Ovary (tissue), 9 donors: ENCODE data around the gene FKBP10. TPM values are rescaled to one million over a fixed set of nuclear protein-coding genes. Genes with fewer than 3 reads are reported as not detected.

Experiments used
- DNase-seq, 5 donors: peaks; one replicate each; pipeline ENCODE4 v3.0.0-alpha.2; 2019 to 2020
- H3K27ac ChIP-seq, 2 donors: fragments of 200-600 bp; one replicate each; pipeline versions ENCODE4 v1.5.1 to v1.8.0; 2019 to 2022
- H3K27me3 ChIP-seq: fragments of 200-600 bp; one replicate; pipeline ENCODE4 v1.8.0; 2022
- H3K36me3 ChIP-seq: fragments of 200-600 bp; sonication (generic); one replicate; pipeline ENCODE4 v1.5.1; 2019
- H3K4me1 ChIP-seq: one replicate; pipeline ENCODE4 v1.8.1; 2013; ENCODE audit warnings: mild to moderate bottlenecking, moderate library complexity; ENCODE audit not compliant: insufficient read depth
- H3K4me3 ChIP-seq: fragments of 200-600 bp; sonication (generic); one replicate; pipeline ENCODE4 v1.5.1; 2017
- H3K9me3 ChIP-seq, 2 donors: fragments of 200-600 bp in 1 of 2; sonication (generic) in 1 of 2; one replicate each; pipeline versions ENCODE4 v1.5.1 to v1.8.1; 2013 to 2019; ENCODE audit warnings: mild to moderate bottlenecking in 1 of 2, moderate library complexity in 1 of 2
- EP300 ChIP-seq: sonication (generic); formaldehyde crosslinking; IDR thresholded peaks from one replicate; pipeline ENCODE4 v1.6.1; 2017; ENCODE audit warnings: antibody characterized with exemption
- POLR2A ChIP-seq: fragments of 450-650 bp; IDR thresholded peaks from one replicate; pipeline ENCODE4 v1.6.1; 2017; ENCODE audit warnings: antibody characterized with exemption, mild to moderate bottlenecking, moderate library complexity
- WGBS, 3 donors: extraction: QIAGEN DNeasy Blood & Tissue Kit in 1 of 3; methylation state at CpG; one replicate each; pipeline versions ENCODE4 v1.1.5 to v1.1.7; 2013 to 2017; 5-methylcytosine and 5-hydroxymethylcytosine counted together
- intact Hi-C, 4 donors: fragments of 100-400 bp; cut with DNase I; formaldehyde crosslinking; loops; one replicate each; pipeline versions ENCODE4 v1.11.0 to v1.15.1; 2022 to 2023
- polyA plus RNA-seq, 2 donors: library from polyadenylated mRNA; stranded (reverse); fragments of 200-250 nt in 1 of 2; fragments of 350-450 nt in 1 of 2; fragmentation: Illumina TruSeq in 1 of 2; extraction: RNeasy Lipid Tissue Mini Kit (QIAGEN cat#74804) in 1 of 2; gene quantifications; one replicate each; pipeline ENCODE4 v1.2.3, GENCODE V29; 2013 to 2014
- total RNA-seq, 7 donors: library from RNA; depleted of rRNA in 2 of 7; stranded (reverse); fragments of >200 nt in 2 of 7; fragmentation: NEBNext Ultra II Directional in 3 of 7; extraction: Animal tissue kit (Norgen Biotek cat#: 25700) in 3 of 7; gene quantifications; one replicate each; pipeline versions ENCODE4 v1.1.0 to v1.2.4, GENCODE V29; 2016 to 2023
- TF ChIP-seq, protein P1 (sequence below), 3 donors: fragments of 450-650 bp in 2 of 3; fragments of 200-600 bp in 1 of 3; IDR thresholded peaks; one replicate each; pipeline versions ENCODE4 v1.5.1 to v1.8.0; 2016 to 2022; ENCODE audit warnings: antibody characterized with exemption in 3 of 3, mild to moderate bottlenecking in 1 of 3
- donor health status: DM: no; HTN: no; CAD: no; lungs with moderate emphysema.
- donor health status: DM: no; HTN: no; CAD: no.
- donor health status: Bipolar disorder and iron deficiency.
- donor health status: DM: yes; HTN: yes; CAD: no.
- donor health status: DM: no; HTN: no; CAD: no.
- donor health status: DM: yes; HTN: yes; CAD: no.

FKBP10 gene
- total and polyA plus RNA-seq, 9 donors, result 37.1 to 106 (median 80.0) TPM

GRCh38 chr17:41816637-41817320 lies 4.0 kb downstream of the FKBP10 start:
- no peak for TF ChIP-seq EP300
- TF ChIP-seq POLR2A, result no peak
- TF ChIP-seq, protein P1, sequence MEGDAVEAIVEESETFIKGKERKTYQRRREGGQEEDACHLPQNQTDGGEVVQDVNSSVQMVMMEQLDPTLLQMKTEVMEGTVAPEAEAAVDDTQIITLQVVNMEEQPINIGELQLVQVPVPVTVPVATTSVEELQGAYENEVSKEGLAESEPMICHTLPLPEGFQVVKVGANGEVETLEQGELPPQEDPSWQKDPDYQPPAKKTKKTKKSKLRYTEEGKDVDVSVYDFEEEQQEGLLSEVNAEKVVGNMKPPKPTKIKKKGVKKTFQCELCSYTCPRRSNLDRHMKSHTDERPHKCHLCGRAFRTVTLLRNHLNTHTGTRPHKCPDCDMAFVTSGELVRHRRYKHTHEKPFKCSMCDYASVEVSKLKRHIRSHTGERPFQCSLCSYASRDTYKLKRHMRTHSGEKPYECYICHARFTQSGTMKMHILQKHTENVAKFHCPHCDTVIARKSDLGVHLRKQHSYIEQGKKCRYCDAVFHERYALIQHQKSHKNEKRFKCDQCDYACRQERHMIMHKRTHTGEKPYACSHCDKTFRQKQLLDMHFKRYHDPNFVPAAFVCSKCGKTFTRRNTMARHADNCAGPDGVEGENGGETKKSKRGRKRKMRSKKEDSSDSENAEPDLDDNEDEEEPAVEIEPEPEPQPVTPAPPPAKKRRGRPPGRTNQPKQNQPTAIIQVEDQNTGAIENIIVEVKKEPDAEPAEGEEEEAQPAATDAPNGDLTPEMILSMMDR (IDR thresholded peaks at IDR 0.05), result no peak
- Histone ChIP-seq H3K36me3 (no peaks in the 10 kb centered on the region), H3K27me3 (no peaks in the 10 kb centered on the region), H3K27ac (no peak overlapping the region), H3K4me1 (no peaks in the 10 kb centered on the region), H3K9me3 (no peaks in the 10 kb centered on the region), H3K4me3 (no peak overlapping the region)
- no peak for DNase-seq
- 90 to 94% (median 92%) methylated on average over 23 of the region's 23 CpGs for WGBS, 3 donors
- intact Hi-C loops, result no loop called here

GRCh38 chr17:41818024-41818423 lies 5.2 kb downstream of the FKBP10 start:
- no peak for DNase-seq
- no peaks in the 10 kb centered on the region for H3K4me1 ChIP-seq
- H3K9me3 ChIP-seq, result no peaks in the 10 kb centered on the region
- WGBS, 3 donors, result 94 to 95% (median 95%) methylated on average over 20 of the region's 20 CpGs
- intact Hi-C loops, result no loop called here
- H3K27me3 ChIP-seq, result no peaks in the 10 kb centered on the region
- H3K27ac ChIP-seq, result no peak overlapping the region
- TF ChIP-seq, protein P1 (IDR thresholded peaks at IDR 0.05), result no peak
- H3K4me3 ChIP-seq, result no peak overlapping the region
- no peaks in the 10 kb centered on the region for H3K36me3 ChIP-seq

DNA sequence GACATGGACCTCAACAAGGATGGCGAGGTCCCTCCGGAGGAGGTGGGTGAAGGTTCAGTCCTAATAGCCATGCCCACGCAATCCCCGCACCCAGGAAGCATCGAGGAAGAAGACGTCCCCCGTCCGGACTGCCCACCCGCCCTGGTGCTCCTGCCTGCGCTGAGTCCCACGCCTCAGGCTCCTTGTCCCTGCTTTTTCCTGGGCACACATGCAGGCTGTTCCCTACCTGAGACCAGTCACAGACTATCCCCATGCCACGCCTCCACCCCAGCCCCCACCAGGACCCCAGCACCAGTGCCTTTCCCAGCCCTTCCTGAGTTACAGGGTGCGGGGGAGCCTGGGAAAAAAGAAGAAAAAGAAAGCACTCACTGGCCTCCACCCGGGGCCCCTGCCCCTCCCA lies 9.0 kb downstream of the FKBP10 start:
- intact Hi-C loops, result no loop called here
- WGBS, 3 donors, result 81 to 84% (median 82%) methylated on average over 14 of the region's 14 CpGs
- TF ChIP-seq EP300, result no peak
- TF ChIP-seq, protein P1 (IDR thresholded peaks at IDR 0.05), result no peak
- TF ChIP-seq POLR2A, result no peak

DNA sequence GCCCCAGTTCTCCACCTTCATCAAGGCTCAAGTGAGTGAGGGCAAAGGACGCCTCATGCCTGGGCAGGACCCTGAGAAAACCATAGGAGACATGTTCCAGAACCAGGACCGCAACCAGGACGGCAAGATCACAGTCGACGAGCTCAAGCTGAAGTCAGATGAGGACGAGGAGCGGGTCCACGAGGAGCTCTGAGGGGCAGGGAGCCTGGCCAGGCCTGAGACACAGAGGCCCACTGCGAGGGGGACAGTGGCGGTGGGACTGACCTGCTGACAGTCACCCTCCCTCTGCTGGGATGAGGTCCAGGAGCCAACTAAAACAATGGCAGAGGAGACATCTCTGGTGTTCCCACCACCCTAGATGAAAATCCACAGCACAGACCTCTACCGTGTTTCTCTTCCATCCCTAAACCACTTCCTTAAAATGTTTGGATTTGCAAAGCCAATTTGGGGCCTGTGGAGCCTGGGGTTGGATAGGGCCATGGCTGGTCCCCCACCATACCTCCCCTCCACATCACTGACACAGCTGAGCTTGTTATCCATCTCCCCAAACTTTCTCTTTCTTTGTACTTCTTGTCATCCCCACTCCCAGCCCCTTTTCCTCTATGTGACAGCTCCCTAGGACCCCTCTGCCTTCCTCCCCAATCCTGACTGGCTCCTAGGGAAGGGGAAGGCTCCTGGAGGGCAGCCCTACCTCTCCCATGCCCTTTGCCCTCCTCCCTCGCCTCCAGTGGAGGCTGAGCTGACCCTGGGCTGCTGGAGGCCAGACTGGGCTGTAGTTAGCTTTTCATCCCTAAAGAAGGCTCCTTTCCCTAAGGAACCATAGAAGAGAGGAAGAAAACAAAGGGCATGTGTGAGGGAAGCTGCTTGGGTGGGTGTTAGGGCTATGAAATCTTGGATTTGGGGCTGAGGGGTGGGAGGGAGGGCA lies 9.7 kb downstream of the FKBP10 start:
- TF ChIP-seq, protein P1 (IDR thresholded peaks at IDR 0.05), result no peak
- TF ChIP-seq EP300 (no peak), POLR2A (no peak)
- Histone ChIP-seq H3K27ac (no peak overlapping the region), H3K4me3 (no peak overlapping the region), H3K27me3 (no peaks in the 10 kb centered on the region), H3K4me1 (no peaks in the 10 kb centered on the region), H3K36me3 (no peaks in the 10 kb centered on the region), H3K9me3 (no peaks in the 10 kb centered on the region)
- intact Hi-C loops, result no loop called here
- DNase-seq, result no peak
- WGBS, 3 donors, result 66 to 78% (median 66%) methylated on average over 12 of the region's 12 CpGs

More for the DNA sequence above, 9.0 kb downstream of the FKBP10 start:
- Histone ChIP-seq H3K4me3 (no peak overlapping the region), H3K9me3 (no peaks in the 10 kb centered on the region), H3K27ac (no peak overlapping the region), H3K27me3 (no peaks in the 10 kb centered on the region), H3K36me3 (no peaks in the 10 kb centered on the region), H3K4me1 (no peaks in the 10 kb centered on the region)
- DNase-seq, result no peak
